ENCODE measurements around the gene PGLYRP4.

Gene PGLYRP4

DNA sequence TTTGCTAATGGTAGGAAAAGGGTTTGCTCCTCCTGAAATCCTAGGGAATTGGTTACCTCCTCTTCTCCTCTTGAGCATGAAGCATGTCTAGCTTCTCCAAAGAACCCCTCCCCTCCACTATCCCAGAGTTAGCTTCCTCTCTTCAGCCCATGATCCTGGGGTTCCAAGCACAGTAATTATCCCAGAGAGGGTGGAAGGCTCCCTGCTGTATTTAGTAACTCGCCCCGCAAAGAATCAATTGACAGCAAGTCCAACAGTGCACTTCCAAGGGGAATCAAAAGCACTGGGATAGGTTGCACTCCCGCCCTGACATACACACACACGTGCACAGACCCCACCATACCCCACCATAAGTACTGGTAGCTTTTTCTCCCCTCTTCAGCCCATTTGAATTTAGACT is 39.1 kb upstream of the PGLYRP4 start:
- H3K27ac Mint-ChIP-seq: no peak overlapping the region
- peaks cover 9% of the 10 kb centered on the region for H3K27me3 Mint-ChIP-seq
- no peak overlapping the region for H3K4me3 Mint-ChIP-seq
- no peak for ATAC-seq
- DNase-seq: no peak
- peaks cover 0 to 3% of the 10 kb centered on the region in 2 donors for H3K9me3 Mint-ChIP-seq
- H3K4me1 Mint-ChIP-seq: peaks cover 5% of the 10 kb centered on the region

DNA sequence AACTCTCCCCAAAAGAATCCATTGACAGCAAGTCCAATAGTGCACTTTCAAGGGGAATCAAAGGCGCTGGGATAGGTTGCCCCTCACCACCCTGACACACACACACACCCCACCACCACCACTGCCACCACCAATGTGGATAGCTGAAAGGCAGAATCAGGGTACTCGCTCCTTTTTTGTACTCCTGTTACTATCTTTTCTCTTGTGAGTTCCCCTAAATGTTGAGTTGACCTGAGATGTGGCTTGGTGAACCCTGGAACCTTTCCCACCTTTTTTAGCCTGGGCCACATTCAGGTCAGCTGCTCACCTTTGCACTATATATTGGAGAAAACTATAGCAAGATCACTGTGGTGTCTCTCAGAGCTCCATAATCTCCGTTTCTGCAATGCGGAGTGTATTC is 38.4 kb upstream of the PGLYRP4 start:
- Mint-ChIP-seq H3K4me1 (peaks cover 5% of the 10 kb centered on the region), H3K4me3 (no peak overlapping the region), H3K9me3 (peaks cover 5 to 11% of the 10 kb centered on the region in 2 donors), H3K27ac (no peak overlapping the region), H3K27me3 (peaks cover 16% of the 10 kb centered on the region)
- ATAC-seq (no peak), DNase-seq (no peak)

DNA sequence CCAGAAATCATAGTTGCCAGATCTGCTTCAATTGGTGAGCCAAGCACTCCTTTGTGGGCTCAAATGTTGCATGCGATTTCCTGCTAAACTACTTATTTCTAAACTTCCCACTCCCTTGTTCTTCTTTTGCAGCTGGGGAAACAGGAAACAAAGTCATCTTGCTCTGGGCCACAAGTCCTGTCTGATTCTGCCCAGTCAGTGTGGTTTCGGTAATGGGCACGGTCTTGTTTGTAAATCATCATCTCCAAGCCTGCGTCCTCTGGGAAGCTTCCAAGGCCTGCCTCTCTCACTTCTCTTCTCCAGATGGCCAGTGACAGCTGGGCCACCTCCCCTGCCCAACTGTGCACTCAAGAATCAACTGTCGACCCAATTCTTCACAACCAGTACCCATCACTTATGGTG is 37.9 kb upstream of the PGLYRP4 start:
- peaks cover 20% of the 10 kb centered on the region for H3K27me3 Mint-ChIP-seq
- DNase-seq: no peak
- peaks cover 5% of the 10 kb centered on the region for H3K4me1 Mint-ChIP-seq
- peak overlapping the region in 1 of 2 donors; percentile 85 for H3K27ac Mint-ChIP-seq
- peaks cover 10 to 16% of the 10 kb centered on the region in 2 donors for H3K9me3 Mint-ChIP-seq
- ATAC-seq: no peak
- H3K4me3 Mint-ChIP-seq: no peak overlapping the region

DNA sequence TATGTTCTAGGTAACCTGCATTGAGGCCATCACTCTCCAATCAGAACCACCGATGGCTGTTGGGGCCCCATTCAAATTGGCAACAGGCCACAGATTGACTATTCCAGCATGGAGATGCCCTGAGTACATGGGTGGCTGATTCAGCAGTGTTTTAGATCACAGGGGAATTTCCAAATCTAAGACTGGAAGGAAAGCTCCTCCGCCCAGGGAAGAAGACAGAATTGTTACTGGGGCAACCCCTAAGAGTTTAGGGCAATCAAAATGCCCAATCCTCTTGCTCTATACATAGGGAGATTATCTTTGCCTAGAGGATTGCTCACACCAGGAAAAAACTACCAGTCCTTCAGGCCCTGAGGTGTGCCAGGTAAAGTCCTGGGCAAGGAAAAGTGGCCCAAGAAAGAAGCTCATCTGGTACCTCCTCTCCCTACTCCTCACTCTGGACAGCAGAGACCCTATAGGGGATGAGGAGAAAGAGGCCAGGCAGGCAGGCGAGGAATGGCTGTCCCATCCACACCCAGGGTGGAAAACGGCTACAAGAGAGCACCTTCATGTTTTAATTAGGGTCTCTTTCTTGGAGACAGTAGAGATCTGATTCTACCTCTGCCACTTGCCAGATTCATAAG is 36.4 kb upstream of the PGLYRP4 start:
- Mint-ChIP-seq H3K27ac (no peak overlapping the region), H3K4me1 (peaks cover 5% of the 10 kb centered on the region), H3K9me3 (peaks cover 15 to 23% of the 10 kb centered on the region in 2 donors), H3K4me3 (no peak overlapping the region), H3K27me3 (peaks cover 27% of the 10 kb centered on the region)
- no peak for DNase-seq
- no peak for ATAC-seq

DNA sequence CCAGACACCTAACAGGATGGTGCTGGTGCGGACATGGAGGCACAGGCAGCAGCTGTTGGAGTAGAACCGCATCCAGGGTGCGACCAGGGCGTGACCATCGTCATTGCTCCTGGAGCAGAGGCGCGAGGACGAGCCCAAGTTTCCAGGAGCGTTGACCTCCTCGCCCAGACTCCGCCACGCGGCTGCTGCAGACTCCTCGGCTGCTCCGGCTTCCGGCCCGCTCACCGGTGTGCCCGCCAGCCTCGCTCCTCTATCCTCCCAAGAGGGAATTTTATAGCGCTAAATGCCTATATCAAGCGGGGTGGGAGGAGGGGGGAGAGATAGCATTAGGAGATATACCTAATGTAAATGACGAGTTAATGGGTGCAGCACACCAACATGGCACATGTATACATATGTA is 32.1 kb upstream of the PGLYRP4 start:
- no peak overlapping the region for H3K27ac Mint-ChIP-seq
- H3K9me3 Mint-ChIP-seq: peaks cover 15 to 23% of the 10 kb centered on the region in 2 donors
- peaks cover 50% of the 10 kb centered on the region for H3K27me3 Mint-ChIP-seq
- no peaks in the 10 kb centered on the region for H3K4me1 Mint-ChIP-seq
- H3K4me3 Mint-ChIP-seq: no peak overlapping the region
- ATAC-seq (no peak), DNase-seq (no peak)

DNA sequence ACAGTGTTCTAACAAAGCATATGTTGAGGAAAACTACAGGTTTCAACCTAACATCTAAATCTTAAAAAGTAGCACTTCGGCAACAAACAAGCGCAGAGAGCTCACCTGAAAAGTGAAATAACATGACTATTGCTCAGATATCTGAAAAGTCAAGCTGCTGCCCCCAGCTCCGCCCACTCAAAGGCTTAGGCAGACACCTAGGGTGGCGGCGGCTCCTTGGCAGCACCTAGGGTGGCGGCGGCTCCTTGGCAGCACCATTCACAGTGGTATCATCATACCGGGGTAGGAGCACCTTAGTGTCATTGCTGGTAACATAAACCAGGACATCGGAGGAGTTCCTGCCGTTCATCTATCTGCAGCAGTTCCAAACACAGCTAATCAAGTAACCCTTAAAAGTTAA is 30.9 kb upstream of the PGLYRP4 start:
- DNase-seq (no peak), ATAC-seq (no peak)
- Mint-ChIP-seq H3K4me1 (no peaks in the 10 kb centered on the region), H3K27ac (no peak overlapping the region), H3K4me3 (no peak overlapping the region), H3K9me3 (peaks cover 15 to 23% of the 10 kb centered on the region in 2 donors), H3K27me3 (peaks cover 50% of the 10 kb centered on the region)

DNA sequence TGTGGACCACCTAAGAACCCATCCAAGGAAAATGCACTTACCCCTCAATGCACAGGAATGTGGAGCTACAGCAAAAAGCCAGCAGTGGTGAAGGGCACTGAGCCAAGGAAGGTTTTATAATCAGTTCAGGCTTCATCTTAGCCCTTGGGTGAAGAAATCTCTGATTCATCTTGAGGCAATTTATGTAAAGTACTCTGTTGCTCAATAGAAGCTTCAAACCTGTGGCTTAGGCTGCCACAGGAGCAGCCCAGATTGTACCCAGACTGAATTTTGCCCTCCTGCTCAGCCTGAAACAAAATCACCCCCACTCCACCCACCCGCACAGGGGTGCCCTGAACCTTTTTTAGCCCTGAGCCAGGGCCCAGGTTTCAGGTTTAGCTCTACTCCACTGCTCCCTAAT is 26.9 kb upstream of the PGLYRP4 start, which contains the start of gene S100A12:
Gene S100A12 (minus strand): TSS at position 111 of the 400 bp plus-strand sequence. CDS start 1,029 bp downstream, outside the sequence.
- Mint-ChIP-seq H3K27ac (no peak within 1 kb of the TSS), H3K4me3 (no peak within 1 kb of the TSS), H3K27me3 (peaks cover 23% of the 10 kb centered on the region), H3K9me3 (no peaks in the 10 kb centered on the region), H3K4me1 (no peaks in the 10 kb centered on the region)
- no peak for DNase-seq
- ATAC-seq: no peak

DNA sequence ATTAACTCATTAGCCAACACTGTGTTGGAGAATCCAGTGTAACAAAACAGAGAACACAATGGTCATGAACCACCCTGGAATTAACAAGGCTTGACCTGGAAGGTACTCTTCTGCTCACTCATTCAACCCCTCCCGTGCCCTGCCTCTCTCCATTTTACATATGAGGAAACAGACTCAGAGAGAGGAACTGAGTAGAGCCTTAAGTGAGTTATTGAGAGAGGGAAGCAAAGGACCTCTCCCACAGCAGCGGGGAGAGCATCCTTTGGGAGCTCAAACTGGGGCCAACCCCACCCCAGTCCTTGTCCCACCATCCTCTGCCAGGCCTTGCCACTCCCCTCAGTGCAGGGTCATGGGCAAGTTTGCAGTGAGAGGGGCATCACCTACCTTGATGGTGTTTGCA is 25.4 kb upstream of the PGLYRP4 start:
- no peaks in the 10 kb centered on the region for H3K9me3 Mint-ChIP-seq
- no peak for DNase-seq
- ATAC-seq: no peak
- H3K27ac Mint-ChIP-seq: no peak overlapping the region
- H3K4me1 Mint-ChIP-seq: no peaks in the 10 kb centered on the region
- H3K27me3 Mint-ChIP-seq: peaks cover 23% of the 10 kb centered on the region
- H3K4me3 Mint-ChIP-seq: no peak overlapping the region

DNA sequence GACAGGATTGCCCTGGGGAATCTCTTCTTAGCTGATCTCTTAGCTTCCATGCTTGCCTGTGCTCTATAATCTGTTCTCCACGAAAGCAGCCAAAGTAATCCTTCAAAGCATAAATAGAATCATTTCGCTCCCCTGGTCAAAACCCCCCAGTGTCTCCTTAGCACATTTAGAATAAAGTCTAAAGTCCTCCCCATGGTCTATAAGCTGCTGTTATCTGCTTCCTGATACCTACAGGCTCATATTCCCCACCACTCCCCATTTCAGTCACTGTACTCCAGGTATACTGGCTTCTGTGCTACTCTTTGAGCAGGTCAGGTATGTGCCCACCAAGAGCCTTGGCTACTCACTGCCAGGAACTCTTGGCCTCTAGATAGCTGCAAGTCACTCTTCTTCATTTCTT is 23.9 kb upstream of the PGLYRP4 start:
- Mint-ChIP-seq H3K27me3 (peaks cover 13% of the 10 kb centered on the region), H3K4me1 (no peaks in the 10 kb centered on the region), H3K27ac (no peak overlapping the region), H3K4me3 (no peak overlapping the region), H3K9me3 (no peaks in the 10 kb centered on the region)
- ATAC-seq: no peak
- DNase-seq: no peak

DNA sequence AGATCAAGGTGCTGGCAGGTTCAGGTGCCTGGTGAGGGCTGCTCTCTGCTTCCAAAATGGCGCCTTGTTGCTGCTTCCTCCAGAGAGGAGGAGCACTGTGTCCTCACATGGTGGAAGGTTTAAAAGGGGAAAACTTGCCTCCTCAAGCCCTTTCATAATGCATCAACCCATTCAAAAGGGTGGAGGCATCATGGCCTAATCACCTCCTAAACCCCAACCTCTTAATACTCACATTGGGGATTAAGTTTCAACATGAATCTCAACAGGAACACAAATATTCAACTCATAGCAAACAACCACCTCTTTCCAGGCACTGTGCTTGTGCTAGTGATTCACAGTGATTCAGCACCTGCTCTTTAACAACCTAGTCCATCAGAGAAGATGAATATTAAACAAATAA is 22.6 kb upstream of the PGLYRP4 start:
- DNase-seq: no peak
- no peaks in the 10 kb centered on the region for H3K4me1 Mint-ChIP-seq
- no peak for ATAC-seq
- no peak overlapping the region for H3K4me3 Mint-ChIP-seq
- no peaks in the 10 kb centered on the region for H3K27me3 Mint-ChIP-seq
- no peak overlapping the region for H3K27ac Mint-ChIP-seq
- no peaks in the 10 kb centered on the region for H3K9me3 Mint-ChIP-seq

DNA sequence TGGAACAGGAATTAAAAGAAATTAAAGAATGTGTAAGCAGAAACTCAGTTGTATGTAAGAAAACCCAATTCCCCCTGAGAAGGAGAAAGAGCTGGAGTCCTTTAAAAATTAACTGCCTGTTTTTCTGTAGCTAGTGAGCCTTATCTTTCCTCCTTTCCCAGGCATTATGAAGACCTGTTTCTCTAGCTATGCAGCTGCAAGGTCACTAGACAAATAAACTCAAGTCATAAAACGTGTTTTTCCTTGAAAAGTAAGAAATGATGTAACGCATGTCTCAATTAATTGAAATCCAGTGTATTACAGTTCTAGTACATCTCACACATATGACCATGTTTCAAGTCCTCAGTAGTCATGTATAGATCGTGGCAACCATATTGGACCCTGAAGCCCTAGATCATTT is 21.5 kb upstream of the PGLYRP4 start:
- no peak for DNase-seq
- H3K4me3 Mint-ChIP-seq: no peak overlapping the region
- H3K27ac Mint-ChIP-seq: no peak overlapping the region
- H3K27me3 Mint-ChIP-seq: no peaks in the 10 kb centered on the region
- H3K4me1 Mint-ChIP-seq: no peaks in the 10 kb centered on the region
- no peaks in the 10 kb centered on the region for H3K9me3 Mint-ChIP-seq
- ATAC-seq: no peak

DNA sequence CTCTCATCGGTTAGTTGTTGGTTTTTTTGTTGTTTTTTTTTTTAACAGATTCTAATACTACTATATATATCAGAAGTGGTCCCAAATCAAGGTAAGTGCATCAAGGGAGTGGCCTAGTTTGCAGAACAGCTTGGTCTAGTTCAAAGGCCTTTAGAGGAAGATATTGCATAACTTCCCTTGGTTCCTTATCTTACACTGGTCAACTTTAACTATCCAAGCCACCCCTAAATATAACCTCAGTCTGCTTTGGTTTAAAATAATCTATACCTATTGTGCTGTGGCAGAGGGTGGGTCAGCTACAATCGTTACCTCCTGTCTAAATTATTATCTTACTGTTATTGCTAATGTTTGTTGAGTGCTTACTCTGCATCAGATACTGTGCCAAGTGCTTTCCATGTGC is 19.9 kb upstream of the PGLYRP4 start:
- Mint-ChIP-seq H3K4me3 (no peak overlapping the region), H3K4me1 (no peaks in the 10 kb centered on the region), H3K27ac (no peak overlapping the region), H3K27me3 (no peaks in the 10 kb centered on the region), H3K9me3 (no peaks in the 10 kb centered on the region)
- ATAC-seq: no peak
- DNase-seq: no peak

DNA sequence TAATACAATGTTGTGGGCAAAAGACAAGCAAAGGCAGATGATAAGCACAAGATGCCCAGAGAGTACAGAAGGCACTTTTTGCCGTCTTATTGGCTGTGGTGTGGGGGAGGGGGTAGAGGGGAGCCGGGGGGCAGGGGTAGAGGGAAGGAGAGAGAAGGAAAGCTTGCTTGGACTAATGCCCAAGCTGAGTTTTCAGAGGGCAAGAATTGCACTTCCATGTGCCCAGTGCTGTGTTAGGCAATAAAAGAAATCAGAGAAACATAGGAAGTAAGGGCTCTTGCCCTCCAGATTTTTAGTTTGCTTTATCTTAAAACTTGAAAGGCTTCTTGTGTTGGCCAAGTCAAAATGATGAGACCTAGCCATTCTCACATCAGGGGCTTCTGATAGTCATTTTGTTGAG is 18.4 kb upstream of the PGLYRP4 start:
- DNase-seq: no peak
- H3K4me3 Mint-ChIP-seq: no peak overlapping the region
- no peaks in the 10 kb centered on the region for H3K9me3 Mint-ChIP-seq
- H3K4me1 Mint-ChIP-seq: no peaks in the 10 kb centered on the region
- ATAC-seq: no peak
- H3K27me3 Mint-ChIP-seq: no peaks in the 10 kb centered on the region
- H3K27ac Mint-ChIP-seq: no peak overlapping the region

DNA sequence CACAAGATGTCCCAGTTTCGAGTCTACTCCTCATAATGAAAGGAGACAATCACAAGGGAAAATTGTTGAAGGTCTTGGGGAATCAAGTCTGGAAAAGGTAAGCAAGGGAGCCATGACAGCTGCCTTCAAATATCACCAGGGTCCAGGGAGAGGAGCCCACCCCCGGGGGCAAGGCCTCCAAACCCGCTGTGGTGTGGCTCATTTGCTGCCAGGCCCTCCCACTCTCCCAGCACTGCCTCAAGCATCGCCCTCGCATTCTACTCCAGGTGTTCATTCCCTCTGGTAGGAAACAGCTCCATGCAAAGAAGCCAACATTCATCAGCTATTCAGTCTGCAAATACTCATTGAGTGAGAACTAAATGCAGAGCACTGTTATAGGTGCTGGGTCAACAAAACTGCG is 17.6 kb upstream of the PGLYRP4 start:
- no peak overlapping the region for H3K4me3 Mint-ChIP-seq
- H3K27me3 Mint-ChIP-seq: no peaks in the 10 kb centered on the region
- no peak overlapping the region for H3K27ac Mint-ChIP-seq
- H3K9me3 Mint-ChIP-seq: no peaks in the 10 kb centered on the region
- DNase-seq: no peak
- H3K4me1 Mint-ChIP-seq: no peaks in the 10 kb centered on the region
- no peak for ATAC-seq

DNA sequence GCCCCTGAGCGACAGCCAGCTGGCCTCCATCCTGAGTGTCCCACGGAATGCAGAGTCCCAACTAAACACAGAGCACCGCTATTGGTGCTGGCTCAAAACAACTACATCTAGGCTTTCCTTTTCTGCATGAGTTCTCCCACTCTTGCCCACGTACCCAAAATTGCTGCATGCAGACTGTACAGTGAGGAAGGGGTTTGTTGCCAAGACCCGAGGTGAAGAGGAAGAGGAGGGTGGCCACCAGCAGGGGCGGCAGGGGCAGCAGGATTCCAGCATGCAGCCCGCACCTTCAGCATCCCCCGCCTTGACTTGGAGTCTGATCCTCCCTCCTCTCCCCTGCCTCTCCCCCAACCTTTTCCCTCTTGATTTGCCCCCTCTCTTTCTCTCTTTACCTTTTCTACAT is 17.1 kb upstream of the PGLYRP4 start:
- ATAC-seq: no peak
- Mint-ChIP-seq H3K27me3 (no peaks in the 10 kb centered on the region), H3K4me1 (no peaks in the 10 kb centered on the region), H3K4me3 (no peak overlapping the region), H3K27ac (peak overlapping the region in 1 of 2 donors; percentile 12), H3K9me3 (no peaks in the 10 kb centered on the region)
- DNase-seq: no peak

DNA sequence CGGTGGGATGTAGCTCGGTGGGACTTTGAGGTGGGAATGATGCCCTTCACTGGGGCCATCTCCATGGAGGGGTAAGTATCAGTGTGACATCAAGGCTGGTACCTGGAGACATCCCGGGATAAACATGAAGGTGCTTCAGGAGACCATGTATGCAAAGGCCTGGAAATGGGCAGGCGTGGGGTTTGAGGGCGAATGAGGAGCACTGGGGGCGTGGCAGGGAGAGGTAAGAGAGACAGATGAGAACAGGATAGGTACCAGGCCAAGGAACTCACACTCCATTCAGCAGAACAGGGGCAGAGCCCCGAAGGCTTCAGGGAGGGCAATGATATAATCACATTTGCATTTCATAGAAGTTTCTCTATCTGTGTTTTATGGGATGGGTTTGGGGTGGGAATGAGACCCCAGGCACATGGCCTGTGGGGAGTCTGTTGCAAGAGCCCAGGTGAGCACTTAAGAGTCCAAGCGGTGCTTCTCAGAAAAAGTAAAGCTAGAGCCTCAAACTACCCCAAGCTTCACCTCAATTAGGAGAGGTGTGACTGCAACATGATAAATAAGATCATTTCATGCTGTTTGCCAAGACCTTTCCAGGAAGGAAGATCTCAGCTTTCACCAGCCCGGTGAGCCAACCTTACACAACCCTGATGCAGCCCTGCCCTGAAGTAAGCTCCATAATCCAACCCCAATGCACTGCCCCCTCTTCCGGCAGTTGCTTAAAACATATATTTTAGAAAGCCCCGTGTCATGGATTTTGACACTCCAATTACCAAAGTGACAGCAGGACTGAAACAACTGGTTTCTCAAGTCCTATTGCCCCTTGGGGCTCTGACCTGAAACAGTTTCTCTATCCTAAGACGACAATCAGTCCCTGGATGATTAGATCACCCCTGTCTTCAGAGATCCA is 16.4 kb upstream of the PGLYRP4 start:
- Mint-ChIP-seq H3K4me1 (no peaks in the 10 kb centered on the region), H3K9me3 (no peaks in the 10 kb centered on the region), H3K27me3 (no peaks in the 10 kb centered on the region), H3K27ac (no peak overlapping the region), H3K4me3 (no peak overlapping the region)
- ATAC-seq (no peak), DNase-seq (no peak)

All from stimulated activated naive CD8-positive, alpha-beta T cell treated with anti-CD3 and anti-CD28 coated beads, Interleukin-15, amount 100 ng/mL, for 72 hours (primary cell).